HepG2 (cell line): Measurements from ENCODE around the gene SIGLEC10. TPM values are rescaled to one million over a fixed set of nuclear protein-coding genes. Genes with fewer than 3 reads are reported as not detected.

Experiments used
- DMAP1 ChIP-seq: IDR thresholded peaks from 2 replicates; pipeline ENCODE4 v1.6.1; 2016
- DR1 ChIP-seq: sonication (generic); formaldehyde crosslinking; IDR thresholded peaks from 2 replicates; pipeline ENCODE4 v1.8.0; 2021; ENCODE audit warnings: mild to moderate bottlenecking, missing genetic modification reagents, inconsistent platforms
- DZIP1 ChIP-seq: sonication (generic); formaldehyde crosslinking; IDR thresholded peaks from 2 replicates; pipeline ENCODE4 v1.5.0; 2020; ENCODE audit warnings: mild to moderate bottlenecking, missing genetic modification reagents
- HNRNPLL ChIP-seq: fragments of 200-400 bp; formaldehyde crosslinking; IDR thresholded peaks from 2 replicates; pipeline ENCODE4 v1.6.1; 2017; ENCODE audit warnings: mild to moderate bottlenecking, low read depth, low read length; ENCODE audit not compliant: poor library complexity, severe bottlenecking
- JUND ChIP-seq: sonication (generic); formaldehyde crosslinking; IDR thresholded peaks from 2 replicates; pipeline ENCODE4 v1.8.0; 2022; ENCODE audit warnings: mild to moderate bottlenecking, missing genetic modification reagents
- KLF12 ChIP-seq: sonication (generic); formaldehyde crosslinking; IDR thresholded peaks from 2 replicates; pipeline ENCODE4 v1.4.0; 2020; ENCODE audit warnings: missing genetic modification reagents, borderline replicate concordance
- MTA1 ChIP-seq: sonication (generic); formaldehyde crosslinking; IDR thresholded peaks from 2 replicates; pipeline ENCODE4 v1.4.0; 2020; ENCODE audit warnings: missing genetic modification reagents, mild to moderate bottlenecking, borderline replicate concordance
- PAF1 ChIP-seq: IDR thresholded peaks from 2 replicates; pipeline ENCODE4 v1.6.1; 2016; ENCODE audit warnings: missing genetic modification reagents, missing compliant biosample characterization
- PREB ChIP-seq: sonication (generic); formaldehyde crosslinking; IDR thresholded peaks from 2 replicates; pipeline ENCODE4 v1.4.0; 2020; ENCODE audit warnings: missing genetic modification reagents
- RARG ChIP-seq: sonication (generic); formaldehyde crosslinking; IDR thresholded peaks from 2 replicates; pipeline ENCODE4 v1.4.0; 2020; ENCODE audit warnings: low read depth, mild to moderate bottlenecking, missing genetic modification reagents
- RBFOX2 ChIP-seq: fragments of 200-400 bp; formaldehyde crosslinking; IDR thresholded peaks from 2 replicates; pipeline ENCODE4 v1.6.1; 2017; ENCODE audit warnings: low read depth, mild to moderate bottlenecking, low read length
- ZFY ChIP-seq: sonication (generic); formaldehyde crosslinking; IDR thresholded peaks from 2 replicates; pipeline ENCODE4 v1.4.0; 2020; ENCODE audit warnings: missing genetic modification reagents
- ZNF121 ChIP-seq: sonication (generic); formaldehyde crosslinking; IDR thresholded peaks from 2 replicates; pipeline ENCODE4 v1.5.0; 2020; ENCODE audit warnings: mild to moderate bottlenecking, missing genetic modification reagents
- ZNF138 ChIP-seq: sonication (generic); formaldehyde crosslinking; IDR thresholded peaks from 2 replicates; pipeline ENCODE4 v1.5.0; 2020; ENCODE audit warnings: mild to moderate bottlenecking, low read depth, missing genetic modification reagents
- ZNF180 ChIP-seq: sonication (generic); formaldehyde crosslinking; IDR thresholded peaks from 2 replicates; pipeline ENCODE4 v1.4.0; 2020; ENCODE audit warnings: low read depth, missing genetic modification reagents, borderline replicate concordance
- ZNF605 ChIP-seq: sonication (generic); formaldehyde crosslinking; IDR thresholded peaks from 2 replicates; pipeline ENCODE4 v1.8.0; 2022; ENCODE audit warnings: mild to moderate bottlenecking, missing genetic modification reagents
- ZNF768 ChIP-seq: sonication (generic); formaldehyde crosslinking; IDR thresholded peaks from 2 replicates; pipeline ENCODE4 v1.4.0; 2020; ENCODE audit warnings: missing genetic modification reagents
- polyA plus RNA-seq, 8 experiments: library from polyadenylated mRNA; depleted of rRNA in 3 of 8; stranded (reverse) in 7 of 8; unstranded in 1 of 8; fragments of >200 nt; fragmentation: Illumina TruSeq in 4 of 8; extraction: Trizol in 4 of 8; gene quantifications; 2 replicates each; pipeline versions ENCODE4 v1.2.1 to v1.2.3, GENCODE V29; 2011 to 2016; ENCODE audit warnings: low read depth in 4 of 8, missing spikeins in 1 of 8, mixed read lengths in 1 of 8; ENCODE audit not compliant: insufficient read depth in 1 of 8
- total RNA-seq, 5 experiments: library from RNA; depleted of rRNA; stranded (reverse); fragments of >200 nt; fragmentation: Illumina TruSeq; extraction: Trizol; gene quantifications; 2 replicates each; pipeline ENCODE4 v1.2.3, GENCODE V29; 2016; ENCODE audit warnings: low read depth in 1 of 5
- TF ChIP-seq, protein P1 (sequence below): sonication (generic); formaldehyde crosslinking; IDR thresholded peaks from 2 replicates; pipeline ENCODE4 v1.4.0; 2020; ENCODE audit warnings: missing genetic modification reagents
- TF ChIP-seq, protein P2 (sequence below): sonication (generic); formaldehyde crosslinking; IDR thresholded peaks from 2 replicates; pipeline ENCODE4 v1.4.0; 2020; ENCODE audit warnings: missing genetic modification reagents, borderline replicate concordance

The SIGLEC10 gene
- total and polyA plus RNA-seq, 2 of the 13 experiments (the other 11 are each of a cell fraction or from before 2014, with no cell fraction given): not detected

- TF ChIP-seq DZIP1 (peak; percentile 22; the same call in 1 of the 2 replicates), ZNF768 (CRISPR knock-in tag) (peak; percentile 44; the same call in 1 of the 2 replicates), PREB (CRISPR knock-in tag) (no peak), ZNF180 (CRISPR knock-in tag) (no peak), RARG (CRISPR knock-in tag) (0 out of 2 replicates have a peak, but pooled peaks have one; percentile 60), KLF12 (CRISPR knock-in tag) (0 out of 2 replicates have a peak, but pooled peaks have one; percentile 48), ZFY (CRISPR knock-in tag) (peak; percentile 60), HNRNPLL (peak; percentile 26), ZNF121 (CRISPR knock-in tag) (no peak), DMAP1 (CRISPR knock-in tag) (peak; percentile 80; the same call in 1 of the 2 replicates), MTA1 (CRISPR knock-in tag) (peak; percentile 45; the same call in 1 of the 2 replicates), RBFOX2 (peak; percentile 89), ZNF138 (CRISPR knock-in tag) (0 out of 2 replicates have a peak, but pooled peaks have one; percentile 46), ZNF605 (CRISPR knock-in tag) (peak; percentile 43; the same call in 1 of the 2 replicates), DR1 (CRISPR knock-in tag) (peak; percentile 75), PAF1 (CRISPR knock-in tag) (peak; percentile 92; the same call in 1 of the 2 replicates), JUND (CRISPR knock-in tag) (peak; percentile 50; the same call in 1 of the 2 replicates)
- TF ChIP-seq, protein P1, sequence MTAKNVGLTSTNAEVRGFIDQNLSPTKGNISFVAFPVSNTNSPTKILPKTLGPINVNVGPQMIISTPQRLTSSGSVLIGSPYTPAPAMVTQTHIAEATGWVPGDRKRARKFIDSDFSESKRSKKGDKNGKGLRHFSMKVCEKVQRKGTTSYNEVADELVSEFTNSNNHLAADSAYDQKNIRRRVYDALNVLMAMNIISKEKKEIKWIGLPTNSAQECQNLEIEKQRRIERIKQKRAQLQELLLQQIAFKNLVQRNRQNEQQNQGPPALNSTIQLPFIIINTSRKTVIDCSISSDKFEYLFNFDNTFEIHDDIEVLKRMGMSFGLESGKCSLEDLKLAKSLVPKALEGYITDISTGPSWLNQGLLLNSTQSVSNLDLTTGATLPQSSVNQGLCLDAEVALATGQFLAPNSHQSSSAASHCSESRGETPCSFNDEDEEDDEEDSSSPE: peak; percentile 33; the same call in 1 of the 2 replicates
- TF ChIP-seq, protein P2, sequence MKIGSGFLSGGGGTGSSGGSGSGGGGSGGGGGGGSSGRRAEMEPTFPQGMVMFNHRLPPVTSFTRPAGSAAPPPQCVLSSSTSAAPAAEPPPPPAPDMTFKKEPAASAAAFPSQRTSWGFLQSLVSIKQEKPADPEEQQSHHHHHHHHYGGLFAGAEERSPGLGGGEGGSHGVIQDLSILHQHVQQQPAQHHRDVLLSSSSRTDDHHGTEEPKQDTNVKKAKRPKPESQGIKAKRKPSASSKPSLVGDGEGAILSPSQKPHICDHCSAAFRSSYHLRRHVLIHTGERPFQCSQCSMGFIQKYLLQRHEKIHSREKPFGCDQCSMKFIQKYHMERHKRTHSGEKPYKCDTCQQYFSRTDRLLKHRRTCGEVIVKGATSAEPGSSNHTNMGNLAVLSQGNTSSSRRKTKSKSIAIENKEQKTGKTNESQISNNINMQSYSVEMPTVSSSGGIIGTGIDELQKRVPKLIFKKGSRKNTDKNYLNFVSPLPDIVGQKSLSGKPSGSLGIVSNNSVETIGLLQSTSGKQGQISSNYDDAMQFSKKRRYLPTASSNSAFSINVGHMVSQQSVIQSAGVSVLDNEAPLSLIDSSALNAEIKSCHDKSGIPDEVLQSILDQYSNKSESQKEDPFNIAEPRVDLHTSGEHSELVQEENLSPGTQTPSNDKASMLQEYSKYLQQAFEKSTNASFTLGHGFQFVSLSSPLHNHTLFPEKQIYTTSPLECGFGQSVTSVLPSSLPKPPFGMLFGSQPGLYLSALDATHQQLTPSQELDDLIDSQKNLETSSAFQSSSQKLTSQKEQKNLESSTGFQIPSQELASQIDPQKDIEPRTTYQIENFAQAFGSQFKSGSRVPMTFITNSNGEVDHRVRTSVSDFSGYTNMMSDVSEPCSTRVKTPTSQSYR (CRISPR knock-in tag): peak; percentile 98
Observed at GRCh38 chr19:51365211-51365964, 52.1 kb downstream of the SIGLEC10 start (continued).
